Peyer's patch (tissue), 4 donors: ENCODE data around the gene NECTIN3. TPM values are rescaled to one million over a fixed set of nuclear protein-coding genes. Genes with fewer than 3 reads are reported as not detected.

Experiments used
- DNase-seq, 3 donors: peaks; one replicate each; pipeline ENCODE4 v3.0.0-alpha.2; 2017 to 2019
- H3K27ac ChIP-seq, 4 donors: fragments of 200-600 bp; sonication (generic); one replicate each; pipeline ENCODE4 v1.5.1; 2016 to 2019
- H3K27me3 ChIP-seq, 2 donors: fragments of 200-600 bp; sonication (generic); one replicate each; pipeline ENCODE4 v1.5.1; 2019
- H3K36me3 ChIP-seq, 3 donors: fragments of 200-600 bp; sonication (generic); one replicate each; pipeline ENCODE4 v1.5.1; 2016 to 2019
- H3K4me1 ChIP-seq, 4 donors: fragments of 200-600 bp; sonication (generic); one replicate each; pipeline ENCODE4 v1.5.1; 2016 to 2019
- H3K4me3 ChIP-seq, 4 donors: fragments of 200-600 bp; sonication (generic); 1 replicate in 3 of 4; 2 replicates in 1 of 4; pipeline ENCODE4 v1.5.1; 2016 to 2019; ENCODE audit warnings: mild to moderate bottlenecking in 1 of 4
- H3K9me3 ChIP-seq, 4 donors: fragments of 200-600 bp; sonication (generic); one replicate each; pipeline ENCODE4 v1.5.1; 2016 to 2019; ENCODE audit warnings: mild to moderate bottlenecking in 1 of 4
- CTCF ChIP-seq, 6 experiments: fragments of 450-650 bp in 4 of 6; fragments of 200-600 bp in 2 of 6; sonication (generic) in 1 of 6; IDR thresholded peaks; one replicate each; pipeline ENCODE4 v1.5.1; 2017 to 2019; ENCODE audit warnings: antibody characterized with exemption in 6 of 6, mild to moderate bottlenecking in 3 of 6, moderate library complexity in 1 of 6
- POLR2A ChIP-seq, 2 donors: fragments of 450-650 bp; IDR thresholded peaks; one replicate each; pipeline ENCODE4 v1.5.1; 2017; ENCODE audit warnings: antibody characterized with exemption in 2 of 2, mild to moderate bottlenecking in 2 of 2, moderate library complexity in 2 of 2
- total RNA-seq, 4 donors: library from RNA; depleted of rRNA; stranded (reverse); fragments of >200 nt; gene quantifications; one replicate each; pipeline ENCODE4 v1.1.0, GENCODE V29; 2016

The NECTIN3 gene, protein sequence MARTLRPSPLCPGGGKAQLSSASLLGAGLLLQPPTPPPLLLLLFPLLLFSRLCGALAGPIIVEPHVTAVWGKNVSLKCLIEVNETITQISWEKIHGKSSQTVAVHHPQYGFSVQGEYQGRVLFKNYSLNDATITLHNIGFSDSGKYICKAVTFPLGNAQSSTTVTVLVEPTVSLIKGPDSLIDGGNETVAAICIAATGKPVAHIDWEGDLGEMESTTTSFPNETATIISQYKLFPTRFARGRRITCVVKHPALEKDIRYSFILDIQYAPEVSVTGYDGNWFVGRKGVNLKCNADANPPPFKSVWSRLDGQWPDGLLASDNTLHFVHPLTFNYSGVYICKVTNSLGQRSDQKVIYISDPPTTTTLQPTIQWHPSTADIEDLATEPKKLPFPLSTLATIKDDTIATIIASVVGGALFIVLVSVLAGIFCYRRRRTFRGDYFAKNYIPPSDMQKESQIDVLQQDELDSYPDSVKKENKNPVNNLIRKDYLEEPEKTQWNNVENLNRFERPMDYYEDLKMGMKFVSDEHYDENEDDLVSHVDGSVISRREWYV
- total RNA-seq, result 10 to 100 TPM; 28.1 to 57.1 (median 49.3) TPM

- Histone ChIP-seq H3K9me3 (no peaks in the 10 kb centered on the region), H3K27me3 (no peaks in the 10 kb centered on the region), H3K36me3 (no peaks in the 10 kb centered on the region), H3K27ac (peak within 1 kb of the TSS; percentile 67 to 98 (median 92)), H3K4me3 (peak within 1 kb of the TSS; percentile 60 to 92 (median 84)), H3K4me1 (peaks cover 0 to 4% (median 0%) of the 10 kb centered on the region in 4 donors)
- DNase-seq, result peak; percentile 67 to 96 (median 95)
- TF ChIP-seq POLR2A (IDR thresholded peaks at IDR 0.05), result peak; percentile 24 to 73
- no peak for TF ChIP-seq CTCF (IDR thresholded peaks at IDR 0.05)
These were observed at the start of gene NECTIN3 for GRCh38 chr3:111071257-111072030. NECTIN3 (plus strand) TSS chr3:111071816; CDS start chr3:111072018, 202 bp downstream.

DNA sequence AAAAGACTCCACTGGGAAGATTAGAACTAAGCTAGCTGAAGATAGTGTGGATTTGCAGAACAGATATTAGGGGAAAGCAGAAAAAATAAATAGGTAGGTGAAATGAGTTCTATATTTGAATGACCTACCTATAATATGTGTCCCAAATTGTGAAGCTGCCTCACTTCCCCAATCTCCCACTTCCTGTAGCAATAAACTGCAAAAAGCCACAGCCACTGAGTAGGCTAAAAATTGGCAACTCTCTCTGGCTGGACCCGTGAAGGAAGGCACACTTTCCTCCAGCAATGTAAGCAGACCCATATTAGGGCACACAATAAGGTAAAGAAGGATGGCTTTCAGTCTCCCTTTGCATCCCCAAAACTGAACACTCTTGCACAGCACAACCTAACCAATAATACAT, 43.7 kb upstream of the NECTIN3 start:
- H3K27ac ChIP-seq, result no peak overlapping the region
- TF ChIP-seq POLR2A (IDR thresholded peaks at IDR 0.05) (no peak), CTCF (IDR thresholded peaks at IDR 0.05) (no peak)
- no peaks in the 10 kb centered on the region for H3K9me3 ChIP-seq
- no peaks in the 10 kb centered on the region for H3K27me3 ChIP-seq
- no peaks in the 10 kb centered on the region for H3K4me1 ChIP-seq
- no peaks in the 10 kb centered on the region for H3K36me3 ChIP-seq
- H3K4me3 ChIP-seq, result no peak overlapping the region
- no peak for DNase-seq

- Histone ChIP-seq H3K27ac (no peak overlapping the region), H3K36me3 (no peaks in the 10 kb centered on the region), H3K4me1 (no peaks in the 10 kb centered on the region), H3K27me3 (no peaks in the 10 kb centered on the region), H3K4me3 (no peak overlapping the region), H3K9me3 (no peaks in the 10 kb centered on the region)
- no peak for TF ChIP-seq CTCF (IDR thresholded peaks at IDR 0.05)
- TF ChIP-seq POLR2A (IDR thresholded peaks at IDR 0.05), result no peak
- DNase-seq, result no peak
These were observed 40.1 kb upstream of the NECTIN3 start for GRCh38 chr3:111031538-111031937.

- no peaks in the 10 kb centered on the region for H3K4me1 ChIP-seq
- no peaks in the 10 kb centered on the region for H3K27me3 ChIP-seq
- TF ChIP-seq CTCF (IDR thresholded peaks at IDR 0.05), result no peak
- H3K9me3 ChIP-seq, result no peaks in the 10 kb centered on the region
- H3K36me3 ChIP-seq, result no peaks in the 10 kb centered on the region
- no peak overlapping the region for H3K27ac ChIP-seq
- no peak overlapping the region for H3K4me3 ChIP-seq
- no peak for DNase-seq
These were observed 38.9 kb upstream of the NECTIN3 start for GRCh38 chr3:111032677-111033076.

GRCh38 chr3:111033470-111034050, 38.1 kb upstream of the NECTIN3 start:
- H3K4me3 ChIP-seq, result no peak overlapping the region
- no peak overlapping the region for H3K27ac ChIP-seq
- no peaks in the 10 kb centered on the region for H3K36me3 ChIP-seq
- H3K4me1 ChIP-seq, result no peaks in the 10 kb centered on the region
- DNase-seq, result no peak
- H3K27me3 ChIP-seq, result no peaks in the 10 kb centered on the region
- H3K9me3 ChIP-seq, result no peaks in the 10 kb centered on the region
- no peak for TF ChIP-seq POLR2A (IDR thresholded peaks at IDR 0.05)
- TF ChIP-seq CTCF (IDR thresholded peaks at IDR 0.05), result no peak
